ENCODE data around the gene FAM131A. TPM values are rescaled to one million over a fixed set of nuclear protein-coding genes. Genes with fewer than 3 reads are reported as not detected.

The FAM131A gene, protein sequence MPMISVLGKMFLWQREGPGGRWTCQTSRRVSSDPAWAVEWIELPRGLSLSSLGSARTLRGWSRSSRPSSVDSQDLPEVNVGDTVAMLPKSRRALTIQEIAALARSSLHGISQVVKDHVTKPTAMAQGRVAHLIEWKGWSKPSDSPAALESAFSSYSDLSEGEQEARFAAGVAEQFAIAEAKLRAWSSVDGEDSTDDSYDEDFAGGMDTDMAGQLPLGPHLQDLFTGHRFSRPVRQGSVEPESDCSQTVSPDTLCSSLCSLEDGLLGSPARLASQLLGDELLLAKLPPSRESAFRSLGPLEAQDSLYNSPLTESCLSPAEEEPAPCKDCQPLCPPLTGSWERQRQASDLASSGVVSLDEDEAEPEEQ
- 10 to 100 TPM; 14.8 to 52.7 (median 25.2) TPM for total RNA-seq

DNA sequence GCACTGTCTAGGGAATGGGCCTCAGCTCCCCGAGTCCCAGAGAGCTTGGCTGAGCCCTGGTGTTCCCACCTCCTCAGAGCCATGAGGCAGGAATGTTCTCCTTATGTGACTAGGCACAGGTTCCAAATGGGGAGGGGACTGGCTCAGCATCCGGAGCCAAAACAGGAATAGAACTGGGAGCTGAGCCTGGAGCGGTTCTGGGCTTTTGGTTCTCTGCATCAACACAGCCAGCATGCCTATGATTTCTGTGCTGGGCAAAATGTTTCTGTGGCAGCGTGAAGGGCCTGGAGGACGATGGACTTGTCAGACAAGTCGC is at the start of gene FAM131A:
Gene FAM131A, plus strand, starts transcription at position 202 of the 316 bp plus-strand sequence. Its CDS starts 31 bp downstream, at position 233.
- H3K4me3 ChIP-seq: peak within 1 kb of the TSS; percentile 67 to 93 (median 87)
- H3K27ac ChIP-seq: peak within 1 kb of the TSS; percentile 93 to 97 (median 95)
- no peaks in the 10 kb centered on the region for H3K9me3 ChIP-seq
- no peak for ATAC-seq (ENCODE audit: low FRiP score in 2 of 2)
- no peaks in the 10 kb centered on the region for H3K27me3 ChIP-seq
- H3K36me3 ChIP-seq: peaks cover 15 to 40% (median 29%) of the 10 kb centered on the region in 4 donors
- TF ChIP-seq POLR2AphosphoS5 (IDR thresholded peaks at IDR 0.05) (no peak), EP300 (IDR thresholded peaks at IDR 0.05) (no peak), POLR2A (IDR thresholded peaks at IDR 0.05) (no peak)
- TF ChIP-seq, protein P1, sequence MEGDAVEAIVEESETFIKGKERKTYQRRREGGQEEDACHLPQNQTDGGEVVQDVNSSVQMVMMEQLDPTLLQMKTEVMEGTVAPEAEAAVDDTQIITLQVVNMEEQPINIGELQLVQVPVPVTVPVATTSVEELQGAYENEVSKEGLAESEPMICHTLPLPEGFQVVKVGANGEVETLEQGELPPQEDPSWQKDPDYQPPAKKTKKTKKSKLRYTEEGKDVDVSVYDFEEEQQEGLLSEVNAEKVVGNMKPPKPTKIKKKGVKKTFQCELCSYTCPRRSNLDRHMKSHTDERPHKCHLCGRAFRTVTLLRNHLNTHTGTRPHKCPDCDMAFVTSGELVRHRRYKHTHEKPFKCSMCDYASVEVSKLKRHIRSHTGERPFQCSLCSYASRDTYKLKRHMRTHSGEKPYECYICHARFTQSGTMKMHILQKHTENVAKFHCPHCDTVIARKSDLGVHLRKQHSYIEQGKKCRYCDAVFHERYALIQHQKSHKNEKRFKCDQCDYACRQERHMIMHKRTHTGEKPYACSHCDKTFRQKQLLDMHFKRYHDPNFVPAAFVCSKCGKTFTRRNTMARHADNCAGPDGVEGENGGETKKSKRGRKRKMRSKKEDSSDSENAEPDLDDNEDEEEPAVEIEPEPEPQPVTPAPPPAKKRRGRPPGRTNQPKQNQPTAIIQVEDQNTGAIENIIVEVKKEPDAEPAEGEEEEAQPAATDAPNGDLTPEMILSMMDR (IDR thresholded peaks at IDR 0.05): no peak
- DNase-seq: no peak
- peaks cover 33 to 52% (median 38%) of the 10 kb centered on the region in 4 donors for H3K4me1 ChIP-seq
- 73 to 77% methylated on average over 4 to 6 of the region's 6 CpGs for WGBS, 2 donors

GRCh38 chr3:184289426-184289938 is 47.9 kb upstream of the FAM131A start:
- ATAC-seq (ENCODE audit: low FRiP score in 2 of 2) (peak in 1 of 2 donors; percentile 59), DNase-seq (peak in 1 of 2 donors; percentile 30)
- WGBS, 2 donors: 16 to 20% methylated on average over 4 to 10 of the region's 10 CpGs
- no peaks in the 10 kb centered on the region for H3K27me3 ChIP-seq
- H3K27ac ChIP-seq: no peak overlapping the region
- no peaks in the 10 kb centered on the region for H3K4me1 ChIP-seq
- no peaks in the 10 kb centered on the region for H3K9me3 ChIP-seq
- no peaks in the 10 kb centered on the region for H3K36me3 ChIP-seq
- no peak overlapping the region for H3K4me3 ChIP-seq
- TF ChIP-seq, protein P1 (IDR thresholded peaks at IDR 0.05): peak; percentile 26 to 50 (median 38)
- TF ChIP-seq POLR2A (IDR thresholded peaks at IDR 0.05): no peak

DNA sequence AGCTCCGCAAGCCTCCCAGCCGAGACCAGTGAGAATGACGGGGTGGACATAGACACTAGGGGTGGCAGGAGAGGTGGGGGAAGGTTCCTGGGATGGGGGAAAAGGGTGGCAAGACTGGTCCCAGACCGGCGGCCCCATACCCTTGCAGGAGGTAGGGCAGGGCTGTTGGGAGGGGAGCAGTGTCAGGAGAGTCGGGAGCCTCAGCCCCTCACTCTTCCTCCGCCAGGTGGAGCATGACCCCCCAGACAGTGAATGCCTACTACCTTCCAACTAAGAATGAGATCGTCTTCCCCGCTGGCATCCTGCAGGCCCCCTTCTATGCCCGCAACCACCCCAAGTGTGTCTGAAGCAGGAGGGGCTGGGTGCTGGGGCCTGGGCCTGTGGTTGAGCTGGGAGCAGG is 47.1 kb upstream of the FAM131A start:
- WGBS, 2 donors: 89 to 91% methylated on average over 8 to 10 of the region's 10 CpGs
- H3K4me3 ChIP-seq: no peak overlapping the region
- H3K4me1 ChIP-seq: no peaks in the 10 kb centered on the region
- ATAC-seq (ENCODE audit: low FRiP score in 2 of 2): no peak
- H3K36me3 ChIP-seq: no peaks in the 10 kb centered on the region
- H3K27ac ChIP-seq: no peak overlapping the region
- TF ChIP-seq POLR2A (IDR thresholded peaks at IDR 0.05) (no peak), POLR2AphosphoS5 (IDR thresholded peaks at IDR 0.05) (no peak), EP300 (IDR thresholded peaks at IDR 0.05) (no peak)
- TF ChIP-seq, protein P1 (IDR thresholded peaks at IDR 0.05): no peak
- H3K27me3 ChIP-seq: no peaks in the 10 kb centered on the region
- DNase-seq: no peak
- no peaks in the 10 kb centered on the region for H3K9me3 ChIP-seq

DNA sequence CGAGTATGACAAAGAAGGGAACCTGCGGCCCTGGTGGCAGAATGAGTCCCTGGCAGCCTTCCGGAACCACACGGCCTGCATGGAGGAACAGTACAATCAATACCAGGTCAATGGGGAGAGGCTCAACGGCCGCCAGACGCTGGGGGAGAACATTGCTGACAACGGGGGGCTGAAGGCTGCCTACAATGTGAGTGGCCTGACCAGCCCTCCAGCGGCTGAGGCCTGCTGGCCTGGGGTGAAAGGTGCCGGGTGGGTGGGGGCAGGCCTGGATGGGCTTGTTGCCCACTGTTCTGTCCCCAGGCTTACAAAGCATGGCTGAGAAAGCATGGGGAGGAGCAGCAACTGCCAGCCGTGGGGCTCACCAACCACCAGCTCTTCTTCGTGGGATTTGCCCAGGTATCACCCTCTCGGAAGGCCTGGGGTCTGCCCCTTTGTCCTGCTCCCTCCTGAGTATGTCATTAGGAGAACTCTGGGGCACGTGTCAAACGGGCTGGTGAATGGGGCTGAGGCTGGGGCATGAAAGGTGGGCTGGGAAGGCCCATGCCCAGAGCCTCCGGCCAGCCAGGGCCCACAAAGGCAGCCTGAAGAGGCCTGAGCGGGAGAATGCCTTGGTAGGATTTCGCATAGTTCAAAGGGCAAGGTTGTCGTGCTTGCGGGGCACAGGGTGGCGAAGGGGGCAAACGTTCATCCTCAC is 46.2 kb upstream of the FAM131A start:
- no peaks in the 10 kb centered on the region for H3K9me3 ChIP-seq
- no peak for ATAC-seq (ENCODE audit: low FRiP score in 2 of 2)
- H3K27ac ChIP-seq: no peak overlapping the region
- DNase-seq: no peak
- no peaks in the 10 kb centered on the region for H3K27me3 ChIP-seq
- H3K4me3 ChIP-seq: no peak overlapping the region
- H3K4me1 ChIP-seq: no peaks in the 10 kb centered on the region
- TF ChIP-seq, protein P1 (IDR thresholded peaks at IDR 0.05): no peak
- no peak for TF ChIP-seq POLR2A (IDR thresholded peaks at IDR 0.05)
- TF ChIP-seq POLR2AphosphoS5 (IDR thresholded peaks at IDR 0.05): no peak
- TF ChIP-seq EP300 (IDR thresholded peaks at IDR 0.05): no peak
- H3K36me3 ChIP-seq: no peaks in the 10 kb centered on the region
- WGBS, 2 donors: 89 to 90% methylated on average over 11 to 22 of the region's 22 CpGs

All from upper lobe of left lung (tissue), 6 donors.